Liver (tissue), 9 donors: ENCODE measurements around the gene ORMDL2. TPM values are rescaled to one million over a fixed set of nuclear protein-coding genes. Genes with fewer than 3 reads are reported as not detected.

ENCODE experiments used
- DNase-seq: peaks from one replicate; pipeline ENCODE4 v3.0.0-alpha.2; 2017; ENCODE audit warnings: low spot score
- H3K27ac ChIP-seq, 2 donors: one replicate each; pipeline ENCODE4 v1.7.0; 2013; ENCODE audit warnings: inconsistent platforms in 2 of 2, low read length in 2 of 2, control low read depth in 1 of 2, low read depth in 1 of 2, mild to moderate bottlenecking in 1 of 2
- H3K27me3 ChIP-seq, 4 donors: one replicate each; pipeline versions ENCODE4 v1.6.1 to v1.7.0; 2013; ENCODE audit warnings: low read length in 3 of 4, inconsistent platforms in 1 of 4, mild to moderate bottlenecking in 1 of 4, moderate library complexity in 1 of 4; ENCODE audit not compliant: control insufficient read depth in 4 of 4, insufficient read depth in 4 of 4
- H3K36me3 ChIP-seq, 4 donors: one replicate each; pipeline versions ENCODE4 v1.6.1 to v1.7.0; 2013; ENCODE audit warnings: low read length in 3 of 4, mild to moderate bottlenecking in 3 of 4, low read depth in 1 of 4, moderate library complexity in 1 of 4; ENCODE audit not compliant: control insufficient read depth in 4 of 4, insufficient read depth in 3 of 4
- H3K4me1 ChIP-seq, 4 donors: one replicate each; pipeline versions ENCODE4 v1.6.1 to v1.7.0; 2013; ENCODE audit warnings: low read length in 3 of 4, mild to moderate bottlenecking in 3 of 4, moderate library complexity in 1 of 4; ENCODE audit not compliant: control insufficient read depth in 4 of 4, insufficient read depth in 4 of 4
- H3K4me3 ChIP-seq, 3 donors: one replicate each; pipeline versions ENCODE4 v1.6.1 to v1.7.0; 2013; ENCODE audit warnings: low read length in 3 of 3, control low read depth in 1 of 3, low read depth in 1 of 3, mild to moderate bottlenecking in 1 of 3
- H3K9ac ChIP-seq, 2 donors: one replicate each; pipeline ENCODE4 v1.7.0; 2013; ENCODE audit warnings: low read length in 2 of 2, mild to moderate bottlenecking in 2 of 2, moderate library complexity in 2 of 2, control low read depth in 1 of 2, low read depth in 1 of 2
- H3K9me3 ChIP-seq, 4 donors: one replicate each; pipeline versions ENCODE4 v1.6.1 to v1.7.0; 2013; ENCODE audit warnings: low read length in 3 of 4; ENCODE audit not compliant: control insufficient read depth in 4 of 4
- ATF3 ChIP-seq: IDR thresholded peaks from 2 replicates; pipeline ENCODE4 v1.6.1; 2016; ENCODE audit warnings: antibody characterized with exemption
- CTCF ChIP-seq: fragments of 150-350 bp; IDR thresholded peaks from 2 replicates; pipeline ENCODE4 v1.5.1; 2017; ENCODE audit warnings: improper control_type of control experiment, low read depth, low read length; ENCODE audit not compliant: missing input control
- EGR1 ChIP-seq, 2 donors: IDR thresholded peaks; 2 replicates each; pipeline ENCODE4 v1.6.1; 2016 to 2018; ENCODE audit warnings: antibody characterized with exemption in 2 of 2, low read depth in 2 of 2
- FOXA1 ChIP-seq: IDR thresholded peaks from 2 replicates; pipeline ENCODE4 v1.6.1; 2016; ENCODE audit warnings: antibody characterized with exemption
- FOXA2 ChIP-seq: IDR thresholded peaks from 2 replicates; pipeline ENCODE4 v1.6.1; 2016; ENCODE audit warnings: antibody characterized with exemption
- GABPA ChIP-seq, 2 donors: IDR thresholded peaks in 1 of 2; conservative IDR thresholded peaks in 1 of 2; 2 replicates each; pipeline ENCODE4 v1.6.1; 2016; ENCODE audit warnings: antibody characterized with exemption in 2 of 2, mild to moderate bottlenecking in 1 of 2, moderate library complexity in 1 of 2
- HNF4G ChIP-seq: IDR thresholded peaks from 2 replicates; pipeline ENCODE4 v1.6.1; 2016; ENCODE audit warnings: antibody characterized with exemption
- JUND ChIP-seq, 2 donors: IDR thresholded peaks; 2 replicates each; pipeline ENCODE4 v1.6.1; 2016; ENCODE audit warnings: antibody characterized with exemption in 2 of 2
- MAX ChIP-seq: IDR thresholded peaks from 2 replicates; pipeline ENCODE4 v1.6.1; 2016; ENCODE audit warnings: antibody characterized with exemption
- NR2F2 ChIP-seq: IDR thresholded peaks from 2 replicates; pipeline ENCODE4 v1.6.1; 2016; ENCODE audit warnings: antibody characterized with exemption
- RAD21 ChIP-seq, 2 donors: IDR thresholded peaks; 2 replicates each; pipeline ENCODE4 v1.6.1; 2016; ENCODE audit warnings: antibody characterized with exemption in 2 of 2, mild to moderate bottlenecking in 2 of 2
- REST ChIP-seq: IDR thresholded peaks from 2 replicates; pipeline ENCODE4 v1.6.1; 2016; ENCODE audit warnings: antibody characterized with exemption, mild to moderate bottlenecking
- RXRA ChIP-seq, 2 donors: IDR thresholded peaks; 2 replicates each; pipeline ENCODE4 v1.6.1; 2017 to 2018; ENCODE audit warnings: antibody characterized with exemption in 2 of 2, mild to moderate bottlenecking in 1 of 2
- SP1 ChIP-seq: IDR thresholded peaks from 2 replicates; pipeline ENCODE4 v1.6.1; 2018; ENCODE audit warnings: antibody characterized with exemption, mild to moderate bottlenecking
- TAF1 ChIP-seq: conservative IDR thresholded peaks from 2 replicates; pipeline ENCODE4 v1.6.1; 2016; ENCODE audit warnings: antibody characterized with exemption, mild to moderate bottlenecking
- YY1 ChIP-seq: IDR thresholded peaks from 2 replicates; pipeline ENCODE4 v1.6.1; 2016; ENCODE audit warnings: antibody characterized with exemption, mild to moderate bottlenecking
- ZBTB33 ChIP-seq: IDR thresholded peaks from 2 replicates; pipeline ENCODE4 v1.6.1; 2016; ENCODE audit warnings: antibody characterized with exemption
- WGBS: extraction: QIAGEN DNeasy Blood & Tissue Kit; methylation state at CpG from one replicate; pipeline ENCODE4 v1.1.7; 2013; 5-methylcytosine and 5-hydroxymethylcytosine counted together
- polyA plus RNA-seq, 2 donors: library from polyadenylated mRNA; stranded (reverse) in 1 of 2; unstranded in 1 of 2; fragments of 200-250 nt in 1 of 2; fragments of >200 nt in 1 of 2; fragmentation: Nextera tagmentation in 1 of 2; extraction: Ambion mirVana in 1 of 2; gene quantifications; one replicate each; pipeline versions ENCODE4 v1.2.1 to v1.2.3, GENCODE V29; 2013 to 2015
- total RNA-seq, 2 donors: library from RNA; depleted of rRNA; stranded (reverse); fragments of >200 nt; gene quantifications; one replicate each; pipeline ENCODE4 v1.2.3, GENCODE V29; 2014
- donor health status: healthy.
- donor health status: healthy.
- donor health status: healthy.
- donor health status: healthy.
- donor health status: healthy.

The ORMDL2 gene
- 10 to 100 TPM; 12.8 to 13.1 TPM for total RNA-seq
- polyA plus RNA-seq: 10 to 100 TPM; 35.7 to 54.2 TPM

GRCh38 chr12:55817345-55818139, at the start of gene ORMDL2, which contains the start of gene SARNP:
Gene ORMDL2 (plus strand): TSS chr12:55818041. CDS start chr12:55819000, 959 bp downstream.
Gene SARNP (minus strand): TSS chr12:55817724. CDS start chr12:55817701, 23 bp downstream.
- peaks cover 0 to 27% (median 21%) of the 10 kb centered on the region in 4 donors for H3K4me1 ChIP-seq
- DNase-seq: peak; percentile 94
- peak within 1 kb of the TSS; percentile 86 to 90 for H3K27ac ChIP-seq
- no peaks in the 10 kb centered on the region for H3K9me3 ChIP-seq
- peak within 1 kb of the TSS; percentile 99 for H3K9ac ChIP-seq
- TF ChIP-seq RXRA (IDR thresholded peaks at IDR 0.05) (no peak), REST (no peak), TAF1 (peak; percentile 21), MAX (peak; percentile 61), FOXA2 (no peak), GABPA (IDR thresholded peaks at IDR 0.05 in 1 of 2, conservative IDR thresholded peaks at IDR 0.05 in 1 of 2) (peak; percentile 65 to 90), SP1 (peak; percentile 100), RAD21 (IDR thresholded peaks at IDR 0.05) (peak; percentile 8 to 37), YY1 (peak; percentile 98), JUND (IDR thresholded peaks at IDR 0.05) (peak; percentile 16 to 41)
- under 1% methylated on average over 38 of the region's 38 CpGs for WGBS
- peak within 1 kb of the TSS; percentile 72 to 100 (median 87) for H3K4me3 ChIP-seq
- H3K36me3 ChIP-seq: peaks cover 8 to 27% (median 17%) of the 10 kb centered on the region in 4 donors
- H3K27me3 ChIP-seq: no peaks in the 10 kb centered on the region

GRCh38 chr12:55771736-55772135, 46.1 kb upstream of the ORMDL2 start:
- H3K36me3 ChIP-seq: peaks cover 0 to 19% (median 11%) of the 10 kb centered on the region in 4 donors
- 91% methylated on average over 6 of the region's 6 CpGs for WGBS
- TF ChIP-seq MAX (no peak), RAD21 (IDR thresholded peaks at IDR 0.05) (no peak), SP1 (no peak), YY1 (no peak), EGR1 (IDR thresholded peaks at IDR 0.05; ENCODE audit: low read depth in 2 of 2) (no peak), TAF1 (no peak), FOXA2 (no peak), ZBTB33 (no peak), JUND (IDR thresholded peaks at IDR 0.05) (no peak), HNF4G (no peak), NR2F2 (no peak), GABPA (IDR thresholded peaks at IDR 0.05 in 1 of 2, conservative IDR thresholded peaks at IDR 0.05 in 1 of 2) (no peak), ATF3 (no peak), CTCF (no peak), RXRA (IDR thresholded peaks at IDR 0.05) (no peak), REST (no peak), FOXA1 (no peak)
- H3K4me3 ChIP-seq: no peak overlapping the region
- no peaks in the 10 kb centered on the region for H3K4me1 ChIP-seq
- H3K9me3 ChIP-seq: no peaks in the 10 kb centered on the region
- H3K27me3 ChIP-seq: no peaks in the 10 kb centered on the region
- no peak overlapping the region for H3K27ac ChIP-seq
- no peak for DNase-seq
- H3K9ac ChIP-seq: no peak overlapping the region
